ENCODE measurements around the gene PLPPR5. TPM values are rescaled to one million over a fixed set of nuclear protein-coding genes. Genes with fewer than 3 reads are reported as not detected.

PLPPR5 gene
- total RNA-seq, 1 donor from 2014 or later = 0.17 TPM

- no peak for TF ChIP-seq CTCF (conservative IDR thresholded peaks at IDR 0.05; ENCODE audit: low read depth, low read length)
- DNase-seq (ENCODE audit: low read depth) = no peak
- H3K4me3 ChIP-seq (ENCODE audit: low read depth, low read length) = no peak overlapping the region
Observed at GRCh38 chr1:98931128-98931835, 73.4 kb downstream of the PLPPR5 start.

- no peak for TF ChIP-seq CTCF (conservative IDR thresholded peaks at IDR 0.05; ENCODE audit: low read depth, low read length)
- no peak for DNase-seq (ENCODE audit: low read depth)
- no peak overlapping the region for H3K4me3 ChIP-seq (ENCODE audit: low read depth, low read length)
Observed at GRCh38 chr1:98929437-98929836, 75.2 kb downstream of the PLPPR5 start.

- no peak for DNase-seq (ENCODE audit: low read depth)
- no peak overlapping the region for H3K4me3 ChIP-seq (ENCODE audit: low read depth, low read length)
- no peak for TF ChIP-seq CTCF (conservative IDR thresholded peaks at IDR 0.05; ENCODE audit: low read depth, low read length)
Observed at GRCh38 chr1:98926597-98926996, 78.1 kb downstream of the PLPPR5 start.

GRCh38 chr1:98924977-98925376, 79.7 kb downstream of the PLPPR5 start:
- DNase-seq (ENCODE audit: low read depth) = no peak
- no peak for TF ChIP-seq CTCF (conservative IDR thresholded peaks at IDR 0.05; ENCODE audit: low read depth, low read length)

GRCh38 chr1:98923667-98924066, 81.0 kb downstream of the PLPPR5 start:
- no peak for TF ChIP-seq CTCF (conservative IDR thresholded peaks at IDR 0.05; ENCODE audit: low read depth, low read length)
- no peak for DNase-seq (ENCODE audit: low read depth)
- no peak overlapping the region for H3K4me3 ChIP-seq (ENCODE audit: low read depth, low read length)

More at GRCh38 chr1:98924977-98925376, 79.7 kb downstream of the PLPPR5 start:
- H3K4me3 ChIP-seq (ENCODE audit: low read depth, low read length) = no peak overlapping the region

GRCh38 chr1:98921817-98922216, 82.8 kb downstream of the PLPPR5 start:
- no peak for DNase-seq (ENCODE audit: low read depth)
- no peak for TF ChIP-seq CTCF (conservative IDR thresholded peaks at IDR 0.05; ENCODE audit: low read depth, low read length)
- no peak overlapping the region for H3K4me3 ChIP-seq (ENCODE audit: low read depth, low read length)

Data from epithelial cell of proximal tubule (primary cell).